ENCODE data around the gene SNAP47.

DNA sequence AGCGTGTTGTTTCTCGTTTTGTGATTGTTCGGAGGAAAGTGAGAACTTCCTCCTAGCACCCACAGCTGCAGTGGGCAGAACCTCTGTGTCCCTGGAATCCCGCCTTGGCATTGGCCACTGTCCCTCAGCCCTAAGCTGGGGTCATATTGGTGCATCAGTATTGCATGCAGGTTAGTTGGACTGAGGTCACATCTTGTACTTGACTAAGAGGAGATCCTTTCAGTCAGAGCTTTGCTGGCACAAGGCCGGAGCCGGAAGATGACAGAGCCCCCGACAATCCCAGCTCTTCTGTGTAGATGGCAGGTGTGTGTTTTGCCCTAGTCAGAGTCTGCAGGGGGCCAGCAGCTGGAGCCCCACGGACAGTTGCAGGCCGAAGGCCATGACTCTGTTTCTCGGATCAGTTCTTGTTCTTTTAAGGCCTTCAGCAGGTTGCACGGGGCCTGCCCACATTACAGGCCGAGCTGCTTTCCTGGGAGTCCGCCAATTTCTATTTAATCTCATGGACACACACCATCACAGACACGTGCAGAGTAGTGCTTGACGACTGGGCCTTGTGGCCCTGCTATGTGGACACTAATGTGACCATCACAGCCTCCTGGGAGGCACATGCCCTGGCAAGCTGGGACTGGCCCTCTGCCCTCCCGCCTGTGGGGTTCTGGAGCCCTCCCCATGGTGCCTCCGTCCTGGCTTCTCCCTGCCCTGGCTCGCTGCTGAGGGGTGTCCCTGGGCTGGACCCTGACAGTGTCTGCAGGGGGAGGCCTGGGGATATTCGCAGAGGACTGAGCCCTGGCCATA, 14.9 kb downstream of the SNAP47 start:
- TF ChIP-seq, protein P1, sequence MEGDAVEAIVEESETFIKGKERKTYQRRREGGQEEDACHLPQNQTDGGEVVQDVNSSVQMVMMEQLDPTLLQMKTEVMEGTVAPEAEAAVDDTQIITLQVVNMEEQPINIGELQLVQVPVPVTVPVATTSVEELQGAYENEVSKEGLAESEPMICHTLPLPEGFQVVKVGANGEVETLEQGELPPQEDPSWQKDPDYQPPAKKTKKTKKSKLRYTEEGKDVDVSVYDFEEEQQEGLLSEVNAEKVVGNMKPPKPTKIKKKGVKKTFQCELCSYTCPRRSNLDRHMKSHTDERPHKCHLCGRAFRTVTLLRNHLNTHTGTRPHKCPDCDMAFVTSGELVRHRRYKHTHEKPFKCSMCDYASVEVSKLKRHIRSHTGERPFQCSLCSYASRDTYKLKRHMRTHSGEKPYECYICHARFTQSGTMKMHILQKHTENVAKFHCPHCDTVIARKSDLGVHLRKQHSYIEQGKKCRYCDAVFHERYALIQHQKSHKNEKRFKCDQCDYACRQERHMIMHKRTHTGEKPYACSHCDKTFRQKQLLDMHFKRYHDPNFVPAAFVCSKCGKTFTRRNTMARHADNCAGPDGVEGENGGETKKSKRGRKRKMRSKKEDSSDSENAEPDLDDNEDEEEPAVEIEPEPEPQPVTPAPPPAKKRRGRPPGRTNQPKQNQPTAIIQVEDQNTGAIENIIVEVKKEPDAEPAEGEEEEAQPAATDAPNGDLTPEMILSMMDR (IDR thresholded peaks at IDR 0.05) = no peak
- TF ChIP-seq POLR2A (IDR thresholded peaks at IDR 0.05) = no peak
